Glutamatergic neuron (in vitro differentiated cells): ENCODE data around the gene UST. TPM values are rescaled to one million over a fixed set of nuclear protein-coding genes. Genes with fewer than 3 reads are reported as not detected.

ENCODE experiments used
- DNase-seq: peaks from one replicate; pipeline ENCODE4 v3.0.0; 2022
- H3K27ac Mint-ChIP-seq: one replicate; pipeline ENCODE4 v1.8.0; 2020; ENCODE audit warnings: mild to moderate bottlenecking, mixed read lengths, inconsistent platforms; ENCODE audit not compliant: unreplicated experiment
- H3K27me3 Mint-ChIP-seq: one replicate; pipeline ENCODE4 v1.8.0; 2020; ENCODE audit warnings: mild to moderate bottlenecking, moderate library complexity, mixed read lengths, inconsistent platforms; ENCODE audit not compliant: unreplicated experiment
- H3K36me3 Mint-ChIP-seq: one replicate; pipeline ENCODE4 v1.8.0; 2020; ENCODE audit warnings: mild to moderate bottlenecking, mixed read lengths, inconsistent platforms; ENCODE audit not compliant: unreplicated experiment
- H3K4me1 Mint-ChIP-seq: one replicate; pipeline ENCODE4 v1.8.0; 2020; ENCODE audit warnings: mild to moderate bottlenecking, low read depth, mixed read lengths, inconsistent platforms; ENCODE audit not compliant: unreplicated experiment
- H3K4me3 Mint-ChIP-seq: one replicate; pipeline ENCODE4 v1.8.0; 2020; ENCODE audit warnings: mild to moderate bottlenecking, mixed read lengths, inconsistent platforms; ENCODE audit not compliant: unreplicated experiment
- H3K9me3 Mint-ChIP-seq: one replicate; pipeline ENCODE4 v1.8.0; 2020; ENCODE audit warnings: mild to moderate bottlenecking, moderate library complexity, mixed read lengths, inconsistent platforms; ENCODE audit not compliant: unreplicated experiment
- CTCF ChIP-seq: fragments of 200-600 bp; sonication (generic); IDR thresholded peaks from one replicate; pipeline ENCODE4 v1.5.0; 2021; ENCODE audit not compliant: partially characterized antibody, unreplicated experiment
- total RNA-seq: library from RNA; stranded (reverse); fragmentation: NEBNext Ultra II Directional; extraction: Animal tissue kit (Norgen Biotek cat#: 25700); gene quantifications from one replicate; pipeline ENCODE4 v1.2.1, GENCODE V29; 2021; ENCODE audit not compliant: unreplicated experiment

UST gene
- total RNA-seq, 1 donor from 2014 or later = 11.2 TPM

- DNase-seq = no peak
- H3K4me3 Mint-ChIP-seq = no peak overlapping the region
- H3K27me3 Mint-ChIP-seq = no peaks in the 10 kb centered on the region
- no peak for TF ChIP-seq CTCF
- no peaks in the 10 kb centered on the region for H3K36me3 Mint-ChIP-seq
- H3K27ac Mint-ChIP-seq = no peak overlapping the region
- peaks cover 3% of the 10 kb centered on the region for H3K4me1 Mint-ChIP-seq
- no peaks in the 10 kb centered on the region for H3K9me3 Mint-ChIP-seq
These were observed 196.6 kb downstream of the UST start for GRCh38 chr6:148943451-148943850.

GRCh38 chr6:148944608-148945007, 197.8 kb downstream of the UST start:
- no peak for TF ChIP-seq CTCF
- no peaks in the 10 kb centered on the region for H3K36me3 Mint-ChIP-seq
- H3K4me1 Mint-ChIP-seq = peaks cover 3% of the 10 kb centered on the region
- no peak overlapping the region for H3K27ac Mint-ChIP-seq
- no peak overlapping the region for H3K4me3 Mint-ChIP-seq
- no peaks in the 10 kb centered on the region for H3K27me3 Mint-ChIP-seq
- DNase-seq = no peak
- no peaks in the 10 kb centered on the region for H3K9me3 Mint-ChIP-seq

DNA sequence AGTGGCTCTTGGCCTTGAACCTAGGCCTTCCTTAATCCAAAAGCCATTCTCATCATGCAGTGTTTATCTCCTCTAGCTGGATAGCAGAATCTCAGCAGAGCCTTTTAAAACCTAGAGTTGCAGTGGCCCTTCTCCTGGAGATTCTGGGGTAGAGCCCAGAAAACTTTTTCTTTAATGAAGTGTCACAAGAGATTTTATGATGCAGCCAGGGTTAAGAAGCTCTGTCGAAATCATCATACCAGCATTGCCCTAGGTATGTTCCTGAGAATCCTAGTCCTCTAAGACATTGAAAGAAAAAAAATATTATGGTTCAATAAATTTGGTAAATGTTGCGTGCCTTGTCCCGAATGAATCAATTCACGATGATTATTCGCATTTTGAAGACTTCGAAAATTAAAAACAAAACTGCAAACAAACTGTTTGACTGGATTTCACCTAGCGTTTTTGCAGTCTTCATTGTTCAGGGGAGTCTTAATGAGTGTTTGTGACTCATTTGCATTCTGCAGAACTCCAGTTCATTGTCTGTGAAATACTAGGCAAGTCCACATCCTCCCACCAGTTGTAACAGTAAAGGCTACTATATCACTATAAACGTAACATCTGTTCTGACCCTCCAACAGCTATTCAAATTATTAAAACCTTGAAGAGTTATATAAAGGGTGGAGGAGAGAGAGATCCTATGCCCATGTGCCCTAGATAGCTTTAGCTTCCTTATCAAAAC, 198.6 kb downstream of the UST start:
- no peak overlapping the region for H3K4me3 Mint-ChIP-seq
- H3K27ac Mint-ChIP-seq = no peak overlapping the region
- no peaks in the 10 kb centered on the region for H3K27me3 Mint-ChIP-seq
- TF ChIP-seq CTCF = no peak
- no peak for DNase-seq
- no peaks in the 10 kb centered on the region for H3K9me3 Mint-ChIP-seq
- no peaks in the 10 kb centered on the region for H3K36me3 Mint-ChIP-seq
- peaks cover 3% of the 10 kb centered on the region for H3K4me1 Mint-ChIP-seq

GRCh38 chr6:148947621-148948444, 201.0 kb downstream of the UST start:
- H3K36me3 Mint-ChIP-seq = no peaks in the 10 kb centered on the region
- TF ChIP-seq CTCF = peak; percentile 90
- no peaks in the 10 kb centered on the region for H3K9me3 Mint-ChIP-seq
- H3K4me3 Mint-ChIP-seq = no peak overlapping the region
- DNase-seq = peak; percentile 88
- no peaks in the 10 kb centered on the region for H3K27me3 Mint-ChIP-seq
- H3K27ac Mint-ChIP-seq = no peak overlapping the region
- H3K4me1 Mint-ChIP-seq = peaks cover 3% of the 10 kb centered on the region

GRCh38 chr6:148951662-148952061, 204.8 kb downstream of the UST start:
- H3K27ac Mint-ChIP-seq = no peak overlapping the region
- no peak for TF ChIP-seq CTCF
- H3K4me3 Mint-ChIP-seq = no peak overlapping the region
- DNase-seq = no peak
- peaks cover 3% of the 10 kb centered on the region for H3K4me1 Mint-ChIP-seq
- H3K27me3 Mint-ChIP-seq = no peaks in the 10 kb centered on the region
- H3K9me3 Mint-ChIP-seq = no peaks in the 10 kb centered on the region
- H3K36me3 Mint-ChIP-seq = no peaks in the 10 kb centered on the region
